ENCODE measurements around the gene DAPK3. TPM values are rescaled to one million over a fixed set of nuclear protein-coding genes. Genes with fewer than 3 reads are reported as not detected.

The DAPK3 gene
- polyA plus RNA-seq, 1 donor from 2014 or later, result 100 TPM

- H3K36me3 ChIP-seq (ENCODE audit: insufficient read depth, low read length), result no peaks in the 10 kb centered on the region
- H3K27ac ChIP-seq (ENCODE audit: low read length), result no peak overlapping the region
- no peaks in the 10 kb centered on the region for H3K27me3 ChIP-seq (ENCODE audit: insufficient read depth, low read depth, low read length)
- H3K9me2 ChIP-seq (ENCODE audit: insufficient read depth, low read length), result no peaks in the 10 kb centered on the region
- no peak overlapping the region for H3K4me3 ChIP-seq (ENCODE audit: low read length)
- H3K79me2 ChIP-seq (replicated peaks; ENCODE audit: insufficient read depth, low read length), result peaks cover 11% of the 10 kb centered on the region
- H2AFZ ChIP-seq (ENCODE audit: low read depth, low read length), result no peak overlapping the region
- H3K9me3 ChIP-seq (ENCODE audit: low read length), result no peaks in the 10 kb centered on the region
- TF ChIP-seq CTCF (IDR thresholded peaks at IDR 0.05; ENCODE audit: poor library complexity, severe bottlenecking) (no peak), MXI1 (conservative IDR thresholded peaks at IDR 0.05; ENCODE audit: poor library complexity, severe bottlenecking) (no peak), EP300 (conservative IDR thresholded peaks at IDR 0.05; ENCODE audit: poor library complexity, severe bottlenecking) (no peak), TAF1 (IDR thresholded peaks at IDR 0.05; ENCODE audit: low read depth) (no peak)
- H3F3A ChIP-seq (ENCODE audit: insufficient read depth, low read length, poor library complexity, severe bottlenecking), result no peaks in the 10 kb centered on the region
- no peak overlapping the region for H3K9ac ChIP-seq (ENCODE audit: low read length)
- no peak overlapping the region for H3K4me2 ChIP-seq (ENCODE audit: low read length)
- peaks cover 16% of the 10 kb centered on the region for H4K20me1 ChIP-seq (ENCODE audit: insufficient read depth)
Measured at GRCh38 chr19:4015705-4016402, 45.0 kb upstream of the DAPK3 start.

- H3K9ac ChIP-seq (ENCODE audit: low read length), result no peak overlapping the region
- no peaks in the 10 kb centered on the region for H3K36me3 ChIP-seq (ENCODE audit: insufficient read depth, low read length)
- no peak overlapping the region for H2AFZ ChIP-seq (ENCODE audit: low read depth, low read length)
Measured at GRCh38 chr19:4014541-4015491, 43.9 kb upstream of the DAPK3 start.

More at GRCh38 chr19:4014541-4015491, 43.9 kb upstream of the DAPK3 start:
- Histone ChIP-seq H3K4me3 (ENCODE audit: low read length) (no peak overlapping the region), H3K27ac (ENCODE audit: low read length) (no peak overlapping the region), H3K9me3 (ENCODE audit: low read length) (no peaks in the 10 kb centered on the region), H3K4me2 (ENCODE audit: low read length) (no peak overlapping the region), H3K79me2 (replicated peaks; ENCODE audit: insufficient read depth, low read length) (peaks cover 20% of the 10 kb centered on the region), H4K20me1 (ENCODE audit: insufficient read depth) (peaks cover 18% of the 10 kb centered on the region), H3F3A (ENCODE audit: insufficient read depth, low read length, poor library complexity, severe bottlenecking) (no peaks in the 10 kb centered on the region), H3K27me3 (ENCODE audit: insufficient read depth, low read depth, low read length) (no peaks in the 10 kb centered on the region), H3K9me2 (ENCODE audit: insufficient read depth, low read length) (no peaks in the 10 kb centered on the region)
- TF ChIP-seq CTCF (IDR thresholded peaks at IDR 0.05; ENCODE audit: poor library complexity, severe bottlenecking), result no peak
- no peak for TF ChIP-seq MXI1 (conservative IDR thresholded peaks at IDR 0.05; ENCODE audit: poor library complexity, severe bottlenecking)
- TF ChIP-seq REST (IDR thresholded peaks at IDR 0.05; ENCODE audit: borderline replicate concordance), result no peak
- TF ChIP-seq TAF1 (IDR thresholded peaks at IDR 0.05; ENCODE audit: low read depth), result no peak
- no peak for TF ChIP-seq EP300 (conservative IDR thresholded peaks at IDR 0.05; ENCODE audit: poor library complexity, severe bottlenecking)
- TF ChIP-seq RAD21 (conservative IDR thresholded peaks at IDR 0.05), result no peak
- no peak for TF ChIP-seq EZH2 (IDR thresholded peaks at IDR 0.05; ENCODE audit: borderline replicate concordance, insufficient read depth, low read length, poor library complexity, severe bottlenecking)
- TF ChIP-seq POLR2AphosphoS5 (IDR thresholded peaks at IDR 0.05), result no peak
- TF ChIP-seq SMC3 (conservative IDR thresholded peaks at IDR 0.05; ENCODE audit: poor library complexity), result no peak
